BLaER1 treated with 17β-estradiol and CSF1 and Interleukin-3, amounts not matched to agents 10 nM and 100 nM (cell line): ENCODE measurements around the gene METTL27.
"Not testable (repeated sequence)": the region's sequence is repeated elsewhere in the genome, so short reads cannot be mapped to it uniquely, and the experiment has no call there.

ENCODE experiments used
- H3K27ac ChIP-seq, 11 experiments: shearing (Covaris generic); formaldehyde crosslinking; 2 replicates each; pipeline ENCODE4 v1.8.1; 2022
- H3K27me3 ChIP-seq, 11 experiments: shearing (Covaris generic); formaldehyde crosslinking; 2 replicates each; pipeline ENCODE4 v1.8.1; 2022
- H3K36me3 ChIP-seq, 11 experiments: shearing (Covaris generic); formaldehyde crosslinking; 2 replicates each; pipeline ENCODE4 v1.8.1; 2022
- H3K4me1 ChIP-seq, 10 experiments: shearing (Covaris generic); formaldehyde crosslinking; 2 replicates each; pipeline ENCODE4 v1.8.1; 2022
- H3K4me2 ChIP-seq, 11 experiments: shearing (Covaris generic); formaldehyde crosslinking; 2 replicates each; pipeline ENCODE4 v1.8.1; 2022
- H3K4me3 ChIP-seq, 10 experiments: shearing (Covaris generic); formaldehyde crosslinking; 2 replicates each; pipeline ENCODE4 v1.8.1; 2022
- H3K9ac ChIP-seq, 11 experiments: shearing (Covaris generic); formaldehyde crosslinking; 2 replicates each; pipeline ENCODE4 v1.8.1; 2022
- H3K9me3 ChIP-seq, 11 experiments: shearing (Covaris generic); formaldehyde crosslinking; replicated peaks in 1 of 11; 2 replicates each; pipeline ENCODE4 v1.8.1; 2022
- H4K20me1 ChIP-seq, 11 experiments: shearing (Covaris generic); formaldehyde crosslinking; 2 replicates each; pipeline ENCODE4 v1.8.1; 2022
- Cebpa-rat ChIP-seq, 11 experiments: shearing (Covaris generic); IDR thresholded peaks; 2 replicates each; pipeline ENCODE4 v1.8.1; 2022

METTL27 gene

GRCh38 chr7:73799282-73800141, 42.8 kb downstream of the METTL27 start:
- Histone ChIP-seq H3K27me3 (no peaks in the 10 kb centered on the region), H3K9ac (no peak overlapping the region), H4K20me1 (no peaks in the 10 kb centered on the region; a peak in 1 of 22 replicates), H3K9me3 (peaks cover 0 to 20% (median 8%) of the 10 kb centered on the region in 11 experiments; a peak in 11 of 22 replicates), H3K4me1 (peaks cover 0 to 5% (median 2%) of the 10 kb centered on the region in 10 experiments; a peak in 11 of 20 replicates), H3K4me3 (no peak overlapping the region), H3K27ac (no peak overlapping the region), H3K36me3 (no peaks in the 10 kb centered on the region), H3K4me2 (0 out of 22 replicates have a peak overlapping the region, but pooled peaks of 1 of the 11 experiments have one; percentile 3)
- TF ChIP-seq Cebpa-rat (IDR thresholded peaks at IDR 0.05) = no peak

- not testable (repeated sequence) for H3K4me2 ChIP-seq, H3K27me3 ChIP-seq, H3K27ac ChIP-seq, H3K9ac ChIP-seq, H3K36me3 ChIP-seq, H3K4me3 ChIP-seq, H4K20me1 ChIP-seq
- Histone ChIP-seq H3K4me1 (peaks cover 11 to 18% (median 15%) of the 10 kb centered on the region in 10 experiments), H3K9me3 (peaks cover 0 to 25% (median 11%) of the 10 kb centered on the region in 11 experiments; a peak in 14 of 22 replicates)
These were observed 45.1 kb downstream of the METTL27 start for GRCh38 chr7:73797176-73797575.

- peaks cover 3 to 30% (median 16%) of the 10 kb centered on the region in 11 experiments; a peak in 19 of 22 replicates for H3K9me3 ChIP-seq
- not testable (repeated sequence) for H3K36me3 ChIP-seq
- H3K4me1 ChIP-seq = peaks cover 11 to 18% (median 15%) of the 10 kb centered on the region in 10 experiments
These were observed 45.7 kb downstream of the METTL27 start for GRCh38 chr7:73796656-73797055.

GRCh38 chr7:73795188-73795587, 47.1 kb downstream of the METTL27 start:
- H3K9ac ChIP-seq, H3K4me2 ChIP-seq, H3K4me3 ChIP-seq, H3K27ac ChIP-seq, H3K36me3 ChIP-seq, H3K27me3 ChIP-seq, H4K20me1 ChIP-seq: not testable (repeated sequence)
- Histone ChIP-seq H3K9me3 (peaks cover 17 to 45% (median 31%) of the 10 kb centered on the region in 11 experiments), H3K4me1 (peaks cover 11 to 18% (median 15%) of the 10 kb centered on the region in 10 experiments)

More at GRCh38 chr7:73796656-73797055, 45.7 kb downstream of the METTL27 start:
- H3K4me3 ChIP-seq, H3K4me2 ChIP-seq, H3K27ac ChIP-seq, H3K27me3 ChIP-seq, H3K9ac ChIP-seq, H4K20me1 ChIP-seq: not testable (repeated sequence)

GRCh38 chr7:73791170-73791690, 51.1 kb downstream of the METTL27 start:
- not testable (repeated sequence) for H3K36me3 ChIP-seq, H3K9ac ChIP-seq, H3K4me2 ChIP-seq, H3K27me3 ChIP-seq, H4K20me1 ChIP-seq, H3K27ac ChIP-seq, H3K4me3 ChIP-seq
- Histone ChIP-seq H3K9me3 (peaks cover 52 to 76% (median 60%) of the 10 kb centered on the region in 11 experiments), H3K4me1 (peaks cover 11 to 15% (median 13%) of the 10 kb centered on the region in 10 experiments)

GRCh38 chr7:73789051-73789450, 53.3 kb downstream of the METTL27 start:
- peaks cover 4 to 9% (median 8%) of the 10 kb centered on the region in 10 experiments; a peak in 19 of 20 replicates for H3K4me1 ChIP-seq
- H4K20me1 ChIP-seq = no peaks in the 10 kb centered on the region
- H3K4me2 ChIP-seq = no peak overlapping the region
- H3K4me3 ChIP-seq = no peak overlapping the region
- H3K9me3 ChIP-seq = peaks cover 50 to 73% (median 59%) of the 10 kb centered on the region in 11 experiments
- H3K36me3 ChIP-seq = no peaks in the 10 kb centered on the region
- H3K27ac ChIP-seq = no peak overlapping the region
- H3K9ac ChIP-seq = no peak overlapping the region
- TF ChIP-seq Cebpa-rat (IDR thresholded peaks at IDR 0.05) = no peak
- no peaks in the 10 kb centered on the region for H3K27me3 ChIP-seq

GRCh38 chr7:73787786-73788048, 54.6 kb downstream of the METTL27 start:
- H3K27ac ChIP-seq, H3K27me3 ChIP-seq, H3K9ac ChIP-seq, H3K4me2 ChIP-seq, H3K4me1 ChIP-seq, H3K36me3 ChIP-seq, H3K4me3 ChIP-seq, H4K20me1 ChIP-seq: not testable (repeated sequence)
- peaks cover 50 to 72% (median 60%) of the 10 kb centered on the region in 11 experiments for H3K9me3 ChIP-seq

- Histone ChIP-seq H3K9ac (no peak overlapping the region), H3K4me2 (no peak overlapping the region)
- TF ChIP-seq Cebpa-rat (IDR thresholded peaks at IDR 0.05) = no peak
These were observed 55.7 kb downstream of the METTL27 start for GRCh38 chr7:73786588-73786987.

More at GRCh38 chr7:73786588-73786987, 55.7 kb downstream of the METTL27 start:
- H3K4me3 ChIP-seq = no peak overlapping the region
- H4K20me1 ChIP-seq = no peaks in the 10 kb centered on the region
- peaks cover 54 to 73% (median 59%) of the 10 kb centered on the region in 11 experiments for H3K9me3 ChIP-seq
- no peak overlapping the region for H3K27ac ChIP-seq
- H3K27me3 ChIP-seq = no peaks in the 10 kb centered on the region
- H3K4me1 ChIP-seq = no peaks in the 10 kb centered on the region
- H3K36me3 ChIP-seq = peaks cover 0 to 1% (median 0%) of the 10 kb centered on the region in 11 experiments; a peak in 1 of 22 replicates
